Transverse colon (tissue), 4 donors: ENCODE results near the gene MGARP. TPM values are rescaled to one million over a fixed set of nuclear protein-coding genes. Genes with fewer than 3 reads are reported as not detected.
A peak's percentile ranks its signal among the peaks of the same experiment; 100 is the strongest.
"Not testable (repeated sequence)": the region's sequence is repeated elsewhere in the genome, so short reads cannot be mapped to it uniquely, and the experiment has no call there.

Experiments
- DNase-seq: peaks from one replicate; pipeline ENCODE4 v3.0.0-alpha.2; 2019
- H3K27ac ChIP-seq, 4 donors: fragments of 200-600 bp; sonication (generic); 2 replicates each; pipeline ENCODE4 v1.5.1; 2016 to 2018; ENCODE audit warnings: inconsistent platforms in 4 of 4
- H3K27me3 ChIP-seq: fragments of 200-600 bp; sonication (generic); 2 replicates; pipeline ENCODE4 v1.5.1; 2017; ENCODE audit warnings: inconsistent platforms
- H3K36me3 ChIP-seq, 4 donors: fragments of 200-600 bp; sonication (generic); 2 replicates each; pipeline ENCODE4 v1.5.1; 2017 to 2019; ENCODE audit warnings: inconsistent platforms in 4 of 4
- H3K4me1 ChIP-seq, 4 donors: fragments of 200-600 bp; sonication (generic); 2 replicates each; pipeline ENCODE4 v1.5.1; 2017 to 2020; ENCODE audit warnings: inconsistent platforms in 4 of 4
- H3K4me3 ChIP-seq, 4 donors: fragments of 200-600 bp; sonication (generic); 1 replicate in 1 of 4; 2 replicates in 3 of 4; pipeline versions ENCODE4 v1.5.1 to v1.6.1; 2017 to 2019; ENCODE audit warnings: inconsistent platforms in 4 of 4
- H3K9me3 ChIP-seq, 2 donors: fragments of 200-600 bp; sonication (generic); 2 replicates each; pipeline ENCODE4 v1.5.1; 2017 to 2019; ENCODE audit warnings: inconsistent platforms in 2 of 2
- CTCF ChIP-seq, 5 experiments: fragments of 200-600 bp in 3 of 5; fragments of 450-650 bp in 2 of 5; sonication (generic) in 3 of 5; IDR thresholded peaks; 1 replicate in 2 of 5; 2 replicates in 3 of 5; pipeline ENCODE4 v1.5.1; 2016 to 2017; ENCODE audit warnings: antibody characterized with exemption in 5 of 5, inconsistent platforms in 3 of 5, mild to moderate bottlenecking in 2 of 5, moderate library complexity in 1 of 5
- EP300 ChIP-seq: sonication (generic); formaldehyde crosslinking; IDR thresholded peaks from one replicate; pipeline ENCODE4 v1.6.1; 2017; ENCODE audit warnings: antibody characterized with exemption, low read depth
- POLR2A ChIP-seq: fragments of 450-650 bp; IDR thresholded peaks from one replicate; pipeline ENCODE4 v1.6.1; 2016; ENCODE audit warnings: antibody characterized with exemption, mild to moderate bottlenecking, moderate library complexity
- POLR2AphosphoS5 ChIP-seq, 3 donors: sonication (generic); formaldehyde crosslinking; IDR thresholded peaks; one replicate each; pipeline ENCODE4 v1.6.1; 2016; ENCODE audit warnings: antibody characterized with exemption in 3 of 3
- WGBS, 2 donors: methylation state at CpG; one replicate each; pipeline ENCODE4 v1.1.5; 2018; ENCODE audit warnings: low coverage in 1 of 2; 5-methylcytosine and 5-hydroxymethylcytosine counted together
- in situ Hi-C, 4 donors: fragments of 200-750 bp; cut with MboI; loops; one replicate each; pipeline versions ENCODE4 v1.15.0 to v1.15.1; 2017; ENCODE audit warnings: low sequenced_read_pairs in 3 of 4, low pct_ligation_motif_present in 1 of 4, low pct_unique_long_range_greater_than_20kb in 1 of 4
- intact Hi-C: fragments of 100-400 bp; cut with DNase I; formaldehyde crosslinking; loops from one replicate; pipeline ENCODE4 v1.15.1; 2023; ENCODE audit warnings: low total_unique reads
- total RNA-seq, 4 donors: library from RNA; depleted of rRNA; stranded (reverse); fragments of >200 nt; gene quantifications; one replicate each; pipeline ENCODE4 v1.1.0, GENCODE V29; 2016

MGARP gene
- total RNA-seq, 4 donors from 2014 or later = 0.64 to 3.4 (median 0.82) TPM; not detected in 1

- in situ Hi-C loops (no loop called here), intact Hi-C loops (no loop called here)
- no peak for DNase-seq
- H3K36me3 ChIP-seq = no peaks in the 10 kb centered on the region
- no peak overlapping the region for H3K4me3 ChIP-seq
- peaks cover 7 to 17% (median 9%) of the 10 kb centered on the region in 4 donors for H3K4me1 ChIP-seq
- H3K27me3 ChIP-seq = no peaks in the 10 kb centered on the region
- TF ChIP-seq POLR2A = no peak
- no peak for TF ChIP-seq CTCF (IDR thresholded peaks at IDR 0.05)
- H3K9me3 ChIP-seq = no peaks in the 10 kb centered on the region
- 55 to 58% methylated on average over 3 of the region's 3 CpGs for WGBS, 2 donors
- H3K27ac ChIP-seq = peak overlapping the region in 1 of 4 donors; percentile 71
These were observed 14.4 kb downstream of the MGARP start for GRCh38 chr4:139265654-139266053.

- H3K36me3 ChIP-seq = no peaks in the 10 kb centered on the region
- no peaks in the 10 kb centered on the region for H3K9me3 ChIP-seq
- H3K27me3 ChIP-seq = no peaks in the 10 kb centered on the region
- DNase-seq = no peak
- H3K4me3 ChIP-seq = no peak overlapping the region
- no peaks in the 10 kb centered on the region for H3K4me1 ChIP-seq
- intact Hi-C loops = no loop called here
- H3K27ac ChIP-seq = no peak overlapping the region
- in situ Hi-C loops = no loop called here
- TF ChIP-seq CTCF (IDR thresholded peaks at IDR 0.05) (no peak), POLR2AphosphoS5 (IDR thresholded peaks at IDR 0.05) (no peak), EP300 (no peak), POLR2A (no peak)
- 58 to 68% methylated on average over 2 of the region's 2 CpGs for WGBS, 2 donors
These were observed 23.7 kb downstream of the MGARP start for GRCh38 chr4:139256349-139256748.

GRCh38 chr4:139255581-139255980 is 24.4 kb downstream of the MGARP start:
- 86 to 90% methylated on average over 1 to 6 of the region's 6 CpGs for WGBS, 2 donors
- H3K27ac ChIP-seq, H3K4me3 ChIP-seq, H3K36me3 ChIP-seq, intact Hi-C loops, H3K27me3 ChIP-seq, in situ Hi-C loops, H3K4me1 ChIP-seq, DNase-seq, H3K9me3 ChIP-seq: not testable (repeated sequence)

- WGBS, 2 donors = 86 to 98% methylated on average over 3 of the region's 3 CpGs
- no peaks in the 10 kb centered on the region for H3K9me3 ChIP-seq
- no peak for DNase-seq
- no peak overlapping the region for H3K27ac ChIP-seq
- no peaks in the 10 kb centered on the region for H3K36me3 ChIP-seq
- no peaks in the 10 kb centered on the region for H3K27me3 ChIP-seq
- no peak overlapping the region for H3K4me3 ChIP-seq
- intact Hi-C loops = no loop called here
- no peaks in the 10 kb centered on the region for H3K4me1 ChIP-seq
- in situ Hi-C loops = no loop called here
- no peak for TF ChIP-seq CTCF (IDR thresholded peaks at IDR 0.05)
- TF ChIP-seq POLR2A = no peak
- TF ChIP-seq POLR2AphosphoS5 (IDR thresholded peaks at IDR 0.05) = no peak
- TF ChIP-seq EP300 = no peak
These were observed 26.3 kb downstream of the MGARP start for GRCh38 chr4:139253713-139254112.

GRCh38 chr4:139253046-139253445 is 27.0 kb downstream of the MGARP start:
- no peaks in the 10 kb centered on the region for H3K4me1 ChIP-seq
- TF ChIP-seq POLR2AphosphoS5 (IDR thresholded peaks at IDR 0.05) (no peak), EP300 (no peak), POLR2A (no peak), CTCF (IDR thresholded peaks at IDR 0.05) (no peak)
- in situ Hi-C loops (no loop called here), intact Hi-C loops (no loop called here)
- DNase-seq = no peak
- H3K4me3 ChIP-seq = no peak overlapping the region
- H3K27me3 ChIP-seq = no peaks in the 10 kb centered on the region
- H3K9me3 ChIP-seq = no peaks in the 10 kb centered on the region
- H3K27ac ChIP-seq = no peak overlapping the region
- no peaks in the 10 kb centered on the region for H3K36me3 ChIP-seq
